ENCODE results near the gene TMEM59L.

Gene TMEM59L

GRCh38 chr19:18644196-18645034, 31.7 kb downstream of the TMEM59L start:
- no peaks in the 10 kb centered on the region for H3K36me3 ChIP-seq (ENCODE audit: control insufficient read depth, insufficient read depth, low read length)
- H3K4me3 ChIP-seq (ENCODE audit: low read length), result no peak overlapping the region
- H3K27ac ChIP-seq (ENCODE audit: low read length), result no peak overlapping the region
- peaks cover 3% of the 10 kb centered on the region; the same call in 1 of the 2 replicates for H3K4me1 ChIP-seq (ENCODE audit: control insufficient read depth, insufficient read depth, low read length)
- no peaks in the 10 kb centered on the region for H3K9me3 ChIP-seq (ENCODE audit: control insufficient read depth, insufficient read depth, low read length)
- no peaks in the 10 kb centered on the region for H3K27me3 ChIP-seq (ENCODE audit: control insufficient read depth, insufficient read depth, low read length)
- WGBS (ENCODE audit: insufficient coverage, insufficient read length), result no CpG with 5 or more reads among the region's 15 CpGs
- no peak for DNase-seq (ENCODE audit: low read depth, low spot score)

DNA sequence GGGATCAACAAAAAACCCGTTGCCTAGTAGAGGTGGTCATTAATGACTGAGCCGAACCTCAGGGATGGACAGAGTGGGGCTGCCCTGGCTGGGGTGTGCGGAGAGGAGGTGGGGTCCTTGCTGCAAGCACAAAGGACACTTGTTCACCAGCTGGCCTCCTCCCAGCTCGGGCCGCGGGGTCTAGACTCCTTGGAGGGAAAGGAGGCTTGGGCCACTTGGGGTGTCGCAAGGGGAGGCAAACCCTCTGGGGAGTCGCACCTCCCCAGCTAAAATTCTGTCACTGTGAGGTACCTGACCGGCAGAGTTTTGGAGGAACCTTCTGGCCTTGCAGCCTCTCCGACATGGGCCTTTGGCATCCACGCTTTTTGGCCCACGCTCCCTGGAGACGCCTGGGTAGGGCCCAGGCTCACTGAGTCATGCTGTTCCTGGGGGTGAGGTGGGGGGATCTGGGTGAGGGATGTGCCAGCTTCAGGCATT, 32.4 kb downstream of the TMEM59L start:
- Histone ChIP-seq H3K36me3 (ENCODE audit: control insufficient read depth, insufficient read depth, low read length) (no peaks in the 10 kb centered on the region), H3K4me3 (ENCODE audit: low read length) (no peak overlapping the region)

GRCh38 chr19:18646535-18647370, 34.1 kb downstream of the TMEM59L start:
- H3K9me3 ChIP-seq (ENCODE audit: control insufficient read depth, insufficient read depth, low read length), result no peaks in the 10 kb centered on the region
- WGBS (ENCODE audit: insufficient coverage, insufficient read length), result no CpG with 5 or more reads among the region's 34 CpGs
- no peak overlapping the region for H3K27ac ChIP-seq (ENCODE audit: low read length)
- H3K27me3 ChIP-seq (ENCODE audit: control insufficient read depth, insufficient read depth, low read length), result no peaks in the 10 kb centered on the region
- no peaks in the 10 kb centered on the region for H3K36me3 ChIP-seq (ENCODE audit: control insufficient read depth, insufficient read depth, low read length)
- DNase-seq (ENCODE audit: low read depth, low spot score), result no peak
- peaks cover 3% of the 10 kb centered on the region; the same call in 1 of the 2 replicates for H3K4me1 ChIP-seq (ENCODE audit: control insufficient read depth, insufficient read depth, low read length)
- H3K4me3 ChIP-seq (ENCODE audit: low read length), result no peak overlapping the region

More for the DNA sequence above, 32.4 kb downstream of the TMEM59L start:
- Histone ChIP-seq H3K9me3 (ENCODE audit: control insufficient read depth, insufficient read depth, low read length) (no peaks in the 10 kb centered on the region), H3K4me1 (ENCODE audit: control insufficient read depth, insufficient read depth, low read length) (peaks cover 3% of the 10 kb centered on the region; the same call in 1 of the 2 replicates), H3K27ac (ENCODE audit: low read length) (no peak overlapping the region), H3K27me3 (ENCODE audit: control insufficient read depth, insufficient read depth, low read length) (no peaks in the 10 kb centered on the region)
- no peak for DNase-seq (ENCODE audit: low read depth, low spot score)
- no CpG with 5 or more reads among the region's 13 CpGs for WGBS (ENCODE audit: insufficient coverage, insufficient read length)

DNA sequence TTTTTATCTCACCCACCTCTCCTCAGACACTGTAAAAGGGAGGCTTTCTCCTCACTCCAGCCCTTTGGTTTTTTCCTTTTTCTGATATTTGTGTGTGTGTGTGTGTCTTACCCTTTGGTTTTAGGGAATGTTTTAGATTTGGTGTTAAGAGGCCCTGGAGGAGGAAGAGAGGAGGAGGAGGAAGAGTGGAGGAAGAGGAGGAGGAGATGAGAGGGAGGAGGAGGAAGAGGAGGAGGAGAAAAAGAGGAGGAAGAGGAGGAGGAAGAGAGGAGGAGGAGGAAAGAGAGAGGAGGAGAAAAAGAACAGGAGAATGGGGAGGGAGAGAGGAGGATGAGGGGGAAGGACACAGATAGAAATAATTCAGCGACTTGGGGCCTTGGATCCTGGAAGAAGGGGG, 34.7 kb downstream of the TMEM59L start:
- Histone ChIP-seq H3K36me3 (ENCODE audit: control insufficient read depth, insufficient read depth, low read length) (no peaks in the 10 kb centered on the region), H3K4me1 (ENCODE audit: control insufficient read depth, insufficient read depth, low read length) (peaks cover 5% of the 10 kb centered on the region; the same call in 1 of the 2 replicates), H3K9me3 (ENCODE audit: control insufficient read depth, insufficient read depth, low read length) (no peaks in the 10 kb centered on the region), H3K27ac (ENCODE audit: low read length) (no peak overlapping the region), H3K4me3 (ENCODE audit: low read length) (no peak overlapping the region), H3K27me3 (ENCODE audit: control insufficient read depth, insufficient read depth, low read length) (no peaks in the 10 kb centered on the region)
- DNase-seq (ENCODE audit: low read depth, low spot score), result no peak
- no CpG with 5 or more reads among the region's 1 CpG for WGBS (ENCODE audit: insufficient coverage, insufficient read length)

DNA sequence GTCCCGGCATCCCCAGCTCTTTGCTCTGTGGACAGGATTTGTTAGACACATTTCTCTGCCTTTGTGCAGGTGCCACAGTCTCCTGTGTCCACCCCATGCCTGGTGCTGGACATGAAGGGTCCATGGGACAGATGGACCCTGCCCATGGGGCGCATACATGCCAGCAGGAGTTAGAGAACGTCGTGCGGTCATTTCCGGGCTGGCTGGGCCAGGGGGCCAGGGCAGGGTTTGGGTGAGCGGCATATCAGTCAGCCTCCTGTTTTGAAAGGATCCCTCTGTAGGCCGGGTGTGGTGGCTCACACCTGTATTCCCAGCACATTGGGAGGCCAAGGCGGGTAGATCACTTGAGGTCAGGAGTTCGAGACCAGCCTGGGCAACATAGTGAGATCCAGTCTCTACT, 35.1 kb downstream of the TMEM59L start:
- Histone ChIP-seq H3K4me3 (ENCODE audit: low read length) (no peak overlapping the region), H3K36me3 (ENCODE audit: control insufficient read depth, insufficient read depth, low read length) (no peaks in the 10 kb centered on the region), H3K27ac (ENCODE audit: low read length) (no peak overlapping the region), H3K9me3 (ENCODE audit: control insufficient read depth, insufficient read depth, low read length) (no peaks in the 10 kb centered on the region), H3K27me3 (ENCODE audit: control insufficient read depth, insufficient read depth, low read length) (no peaks in the 10 kb centered on the region), H3K4me1 (ENCODE audit: control insufficient read depth, insufficient read depth, low read length) (peaks cover 5% of the 10 kb centered on the region; the same call in 1 of the 2 replicates)
- DNase-seq (ENCODE audit: low read depth, low spot score), result no peak
- WGBS (ENCODE audit: insufficient coverage, insufficient read length), result no CpG with 5 or more reads among the region's 10 CpGs

GRCh38 chr19:18648973-18649315, 36.3 kb downstream of the TMEM59L start:
- no peaks in the 10 kb centered on the region for H3K36me3 ChIP-seq (ENCODE audit: control insufficient read depth, insufficient read depth, low read length)
- H3K27ac ChIP-seq (ENCODE audit: low read length), result no peak overlapping the region
- no CpG with 5 or more reads among the region's 13 CpGs for WGBS (ENCODE audit: insufficient coverage, insufficient read length)
- no peak for DNase-seq (ENCODE audit: low read depth, low spot score)
- H3K27me3 ChIP-seq (ENCODE audit: control insufficient read depth, insufficient read depth, low read length), result no peaks in the 10 kb centered on the region
- no peaks in the 10 kb centered on the region for H3K9me3 ChIP-seq (ENCODE audit: control insufficient read depth, insufficient read depth, low read length)
- H3K4me3 ChIP-seq (ENCODE audit: low read length), result no peak overlapping the region
- peaks cover 5% of the 10 kb centered on the region; the same call in 1 of the 2 replicates for H3K4me1 ChIP-seq (ENCODE audit: control insufficient read depth, insufficient read depth, low read length)

GRCh38 chr19:18649371-18650020, 36.8 kb downstream of the TMEM59L start:
- WGBS (ENCODE audit: insufficient coverage, insufficient read length), result no CpG with 5 or more reads among the region's 25 CpGs
- Histone ChIP-seq H3K9me3 (ENCODE audit: control insufficient read depth, insufficient read depth, low read length) (no peaks in the 10 kb centered on the region), H3K36me3 (ENCODE audit: control insufficient read depth, insufficient read depth, low read length) (no peaks in the 10 kb centered on the region), H3K27me3 (ENCODE audit: control insufficient read depth, insufficient read depth, low read length) (no peaks in the 10 kb centered on the region), H3K4me3 (ENCODE audit: low read length) (no peak overlapping the region), H3K27ac (ENCODE audit: low read length) (no peak overlapping the region), H3K4me1 (ENCODE audit: control insufficient read depth, insufficient read depth, low read length) (peaks cover 5% of the 10 kb centered on the region; the same call in 1 of the 2 replicates)
- no peak for DNase-seq (ENCODE audit: low read depth, low spot score)

- no peak for DNase-seq (ENCODE audit: low read depth, low spot score)
- H3K4me1 ChIP-seq (ENCODE audit: control insufficient read depth, insufficient read depth, low read length), result peaks cover 5% of the 10 kb centered on the region; the same call in 1 of the 2 replicates
- H3K9me3 ChIP-seq (ENCODE audit: control insufficient read depth, insufficient read depth, low read length), result no peaks in the 10 kb centered on the region
- H3K4me3 ChIP-seq (ENCODE audit: low read length), result no peak overlapping the region
- H3K36me3 ChIP-seq (ENCODE audit: control insufficient read depth, insufficient read depth, low read length), result no peaks in the 10 kb centered on the region
- no CpG with 5 or more reads among the region's 17 CpGs for WGBS (ENCODE audit: insufficient coverage, insufficient read length)
- H3K27ac ChIP-seq (ENCODE audit: low read length), result no peak overlapping the region
- no peaks in the 10 kb centered on the region for H3K27me3 ChIP-seq (ENCODE audit: control insufficient read depth, insufficient read depth, low read length)
These were observed 37.3 kb downstream of the TMEM59L start for GRCh38 chr19:18650021-18650390.

- no CpG with 5 or more reads among the region's 34 CpGs for WGBS (ENCODE audit: insufficient coverage, insufficient read length)
- Histone ChIP-seq H3K36me3 (ENCODE audit: control insufficient read depth, insufficient read depth, low read length) (no peaks in the 10 kb centered on the region), H3K9me3 (ENCODE audit: control insufficient read depth, insufficient read depth, low read length) (no peaks in the 10 kb centered on the region), H3K4me3 (ENCODE audit: low read length) (no peak overlapping the region), H3K4me1 (ENCODE audit: control insufficient read depth, insufficient read depth, low read length) (0 out of 2 replicates have a peak, but pooled peaks cover 1% of the 10 kb centered on the region), H3K27me3 (ENCODE audit: control insufficient read depth, insufficient read depth, low read length) (no peaks in the 10 kb centered on the region), H3K27ac (ENCODE audit: low read length) (no peak overlapping the region)
- no peak for DNase-seq (ENCODE audit: low read depth, low spot score)
These were observed 37.9 kb downstream of the TMEM59L start for GRCh38 chr19:18650468-18651041.

DNA sequence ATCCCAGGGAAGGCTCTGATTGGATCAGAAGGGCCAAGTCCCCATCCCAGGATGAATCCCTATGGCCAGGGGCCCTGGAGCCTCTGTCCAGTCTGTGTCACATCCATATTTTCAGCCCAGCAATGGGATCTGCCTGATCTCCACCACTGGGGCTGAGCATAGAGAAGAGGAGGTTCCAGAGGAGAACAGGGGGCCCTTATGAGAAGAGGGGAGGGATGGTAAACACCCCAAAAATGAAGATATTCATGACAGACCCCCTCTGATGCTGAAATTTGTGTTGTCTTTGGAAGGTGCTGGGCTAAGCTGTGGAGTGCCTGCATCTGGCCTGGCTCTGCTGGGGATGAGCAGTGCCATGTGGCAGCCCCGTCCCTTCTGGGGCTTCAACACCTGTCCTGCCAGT, 38.6 kb downstream of the TMEM59L start:
- H3K27me3 ChIP-seq (ENCODE audit: control insufficient read depth, insufficient read depth, low read length), result no peaks in the 10 kb centered on the region
- 0 out of 2 replicates have a peak, but pooled peaks cover 1% of the 10 kb centered on the region for H3K4me1 ChIP-seq (ENCODE audit: control insufficient read depth, insufficient read depth, low read length)
- no peak overlapping the region for H3K4me3 ChIP-seq (ENCODE audit: low read length)
- H3K36me3 ChIP-seq (ENCODE audit: control insufficient read depth, insufficient read depth, low read length), result no peaks in the 10 kb centered on the region
- no peak for DNase-seq (ENCODE audit: low read depth, low spot score)
- H3K27ac ChIP-seq (ENCODE audit: low read length), result no peak overlapping the region
- H3K9me3 ChIP-seq (ENCODE audit: control insufficient read depth, insufficient read depth, low read length), result no peaks in the 10 kb centered on the region
- WGBS (ENCODE audit: insufficient coverage, insufficient read length), result no CpG with 5 or more reads among the region's 1 CpG
